PC-9 (cell line): ENCODE results near the gene ZNF362.

Experiments used
- CTCF ChIP-seq: fragments of 200-600 bp; sonication (generic); conservative IDR thresholded peaks from 2 replicates; pipeline ENCODE4 v1.6.1; 2017; ENCODE audit warnings: mixed run types, antibody characterized with exemption, mild to moderate bottlenecking, moderate library complexity
- EZH2 ChIP-seq: fragments of 200-600 bp; sonication (generic); IDR thresholded peaks from 2 replicates; pipeline ENCODE4 v1.8.0; 2017; ENCODE audit warnings: antibody characterized with exemption, low read depth

- TF ChIP-seq CTCF: no peak
- no peak for TF ChIP-seq EZH2
Measured at GRCh38 chr1:33316601-33317000, 60.3 kb downstream of the ZNF362 start.
